Neuron (in vitro differentiated cells): ENCODE measurements around the gene CLIC6.

ENCODE experiments used
- H2AFZ ChIP-seq: one replicate; pipeline ENCODE4 v1.6.1; 2013; ENCODE audit warnings: low read depth, mild to moderate bottlenecking, inconsistent platforms, low read length, moderate library complexity
- H3K27me3 ChIP-seq: one replicate; pipeline ENCODE4 v1.6.1; 2013; ENCODE audit warnings: low read length; ENCODE audit not compliant: insufficient read depth
- H3K36me3 ChIP-seq: one replicate; pipeline ENCODE4 v1.6.1; 2013; ENCODE audit warnings: low read length; ENCODE audit not compliant: insufficient read depth
- H3K4me1 ChIP-seq: one replicate; pipeline ENCODE4 v1.6.1; 2013; ENCODE audit warnings: low read length; ENCODE audit not compliant: insufficient read depth
- H3K4me3 ChIP-seq: 2 replicates; pipeline ENCODE4 v1.5.1; 2013; ENCODE audit warnings: mild to moderate bottlenecking, low read length, moderate library complexity
- H3K9me3 ChIP-seq: one replicate; pipeline ENCODE4 v1.6.1; 2013; ENCODE audit warnings: low read length

Gene CLIC6

DNA sequence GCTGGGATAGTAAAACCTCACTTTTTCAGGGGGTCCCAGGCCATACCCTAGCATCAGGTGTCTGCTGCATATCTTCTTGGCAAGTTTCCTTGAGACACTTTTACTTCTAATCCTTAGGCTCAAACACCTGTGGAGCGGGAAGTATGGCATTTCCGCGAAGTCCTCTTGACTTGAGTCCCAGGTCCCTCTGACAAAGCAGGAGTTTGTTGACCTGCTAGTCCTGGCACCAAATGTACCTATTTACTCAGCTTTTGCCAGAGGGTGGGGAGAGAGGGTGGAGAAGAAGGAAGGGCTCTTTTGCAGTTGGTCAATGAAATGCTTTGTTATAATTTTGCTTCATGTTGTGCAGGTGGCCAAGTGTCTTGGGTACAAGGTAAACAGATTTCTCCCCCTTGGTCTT, 59.7 kb downstream of the CLIC6 start:
- no peaks in the 10 kb centered on the region for H3K4me1 ChIP-seq
- H3K36me3 ChIP-seq = no peaks in the 10 kb centered on the region
- H3K9me3 ChIP-seq = no peaks in the 10 kb centered on the region
- H3K4me3 ChIP-seq = no peak overlapping the region
- no peak overlapping the region for H2AFZ ChIP-seq
- no peaks in the 10 kb centered on the region for H3K27me3 ChIP-seq

DNA sequence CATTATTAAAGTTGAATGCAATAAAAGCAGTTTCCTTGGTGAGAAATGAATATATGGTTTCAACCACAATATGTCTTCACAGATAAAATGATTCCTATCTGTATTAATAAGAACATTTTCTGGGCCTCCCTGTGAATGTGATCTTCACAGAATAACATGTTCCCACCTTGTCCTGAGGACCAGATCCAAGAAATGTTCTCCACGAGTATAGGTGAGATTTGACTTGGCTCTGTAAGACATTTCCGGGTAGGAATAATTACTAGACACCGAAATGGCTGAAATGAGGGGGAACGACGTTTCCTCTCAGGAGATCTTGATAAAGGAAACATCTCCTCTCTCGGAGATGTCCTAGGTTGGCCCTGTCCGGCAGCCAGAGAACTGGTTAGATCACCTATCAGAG, 61.4 kb downstream of the CLIC6 start:
- Histone ChIP-seq H3K4me3 (no peak overlapping the region), H2AFZ (no peak overlapping the region), H3K9me3 (no peaks in the 10 kb centered on the region), H3K4me1 (no peaks in the 10 kb centered on the region), H3K36me3 (no peaks in the 10 kb centered on the region), H3K27me3 (no peaks in the 10 kb centered on the region)

DNA sequence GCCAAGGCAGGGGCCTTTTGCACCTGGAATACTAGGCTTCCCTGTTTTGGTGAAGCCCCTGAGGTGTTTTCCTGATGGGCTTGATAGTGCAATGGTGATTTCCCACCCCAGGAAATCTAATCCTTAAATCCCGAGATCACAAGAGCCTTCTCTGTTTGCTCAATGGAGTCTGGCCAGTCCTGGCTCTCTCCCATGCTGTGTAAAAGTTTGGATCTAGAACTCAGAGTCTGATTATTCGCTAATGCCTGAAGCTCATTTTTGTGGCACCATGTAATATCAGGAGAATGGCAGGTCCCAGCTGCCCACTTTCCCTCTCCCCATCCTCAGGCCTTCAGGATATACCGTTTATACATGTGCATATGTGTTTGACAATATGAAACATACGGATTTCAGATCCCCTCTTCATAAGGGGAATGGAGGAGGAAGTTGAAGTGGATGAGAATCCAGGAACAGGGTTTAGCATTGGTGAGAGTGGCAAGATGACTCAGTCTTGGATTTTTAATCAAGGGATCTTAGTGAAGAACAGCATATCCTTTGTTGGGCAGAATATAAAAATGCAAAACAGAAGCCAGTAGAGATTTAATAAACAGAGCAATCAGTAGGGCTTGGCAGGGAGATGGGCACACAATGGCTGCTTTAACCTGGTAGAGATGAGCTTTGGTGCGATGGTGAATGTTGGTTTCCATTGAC, 62.1 kb downstream of the CLIC6 start:
- Histone ChIP-seq H3K4me1 (no peaks in the 10 kb centered on the region), H3K4me3 (no peak overlapping the region), H3K27me3 (no peaks in the 10 kb centered on the region), H2AFZ (no peak overlapping the region), H3K36me3 (no peaks in the 10 kb centered on the region), H3K9me3 (no peaks in the 10 kb centered on the region)

DNA sequence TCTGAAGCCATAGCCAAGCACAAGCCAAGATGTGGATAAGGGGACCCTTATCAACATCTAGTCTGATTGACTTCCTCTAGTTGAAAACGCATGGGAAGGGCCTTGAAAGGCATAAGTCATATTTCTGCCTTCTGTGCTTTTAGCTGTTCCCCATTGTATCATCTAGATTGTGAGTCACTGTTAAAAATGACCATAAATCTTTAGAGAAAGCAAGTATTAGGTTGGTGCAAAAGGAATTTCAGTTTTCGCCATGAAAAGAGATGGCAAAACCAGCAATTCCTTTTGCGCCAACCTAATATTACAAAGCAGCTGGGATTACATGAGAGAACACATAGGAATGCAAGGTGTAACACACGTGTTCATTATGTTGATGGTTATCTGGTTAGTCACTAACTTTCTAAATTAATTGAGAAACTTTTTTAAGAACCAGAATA, 63.6 kb downstream of the CLIC6 start:
- Histone ChIP-seq H3K9me3 (no peaks in the 10 kb centered on the region), H3K4me1 (no peaks in the 10 kb centered on the region)

DNA sequence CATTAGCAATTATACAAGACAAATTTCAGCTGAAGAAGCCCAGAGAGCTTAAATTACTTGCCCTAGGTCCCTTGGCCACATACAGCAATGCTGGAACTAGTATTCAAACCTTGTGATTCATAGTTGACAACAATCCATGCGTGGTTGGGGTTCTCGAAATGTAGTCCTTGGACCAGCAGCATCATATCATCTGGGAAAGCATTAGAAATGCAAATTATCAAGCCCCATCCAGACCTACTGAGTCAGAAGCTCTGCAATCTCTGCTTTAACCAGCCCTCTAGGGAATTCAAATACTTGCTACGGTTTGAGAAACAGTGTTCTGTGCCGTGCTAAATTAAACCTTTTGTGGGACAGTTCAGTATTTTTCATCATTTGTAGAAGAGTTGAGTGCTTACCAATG, 65.1 kb downstream of the CLIC6 start:
- Histone ChIP-seq H3K4me3 (no peak overlapping the region), H3K36me3 (no peaks in the 10 kb centered on the region), H3K27me3 (no peaks in the 10 kb centered on the region), H3K4me1 (no peaks in the 10 kb centered on the region), H2AFZ (no peak overlapping the region), H3K9me3 (no peaks in the 10 kb centered on the region)

More for the DNA sequence above, 63.6 kb downstream of the CLIC6 start:
- H3K36me3 ChIP-seq = no peaks in the 10 kb centered on the region
- no peak overlapping the region for H3K4me3 ChIP-seq
- no peaks in the 10 kb centered on the region for H3K27me3 ChIP-seq
- H2AFZ ChIP-seq = no peak overlapping the region

DNA sequence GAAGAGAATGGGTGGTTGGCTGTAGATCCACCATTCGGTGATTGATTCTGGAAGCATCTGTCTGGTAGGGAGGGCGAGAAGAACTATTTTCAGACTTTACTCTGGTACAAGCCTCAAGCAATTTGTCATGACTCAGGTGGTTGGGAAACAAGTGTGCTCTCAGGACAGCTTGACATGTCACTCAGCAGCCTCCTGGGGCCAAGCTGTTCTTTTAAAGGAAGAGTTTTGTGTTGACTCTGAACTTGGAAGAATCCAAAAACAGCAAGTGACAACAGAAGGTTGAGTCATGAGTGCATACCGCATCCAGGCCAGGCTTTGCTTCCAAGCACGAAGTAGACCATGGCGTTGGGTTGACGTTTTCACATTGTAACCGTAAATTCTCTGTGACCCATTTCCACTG, 65.9 kb downstream of the CLIC6 start:
- H2AFZ ChIP-seq = no peak overlapping the region
- H3K9me3 ChIP-seq = no peaks in the 10 kb centered on the region

DNA sequence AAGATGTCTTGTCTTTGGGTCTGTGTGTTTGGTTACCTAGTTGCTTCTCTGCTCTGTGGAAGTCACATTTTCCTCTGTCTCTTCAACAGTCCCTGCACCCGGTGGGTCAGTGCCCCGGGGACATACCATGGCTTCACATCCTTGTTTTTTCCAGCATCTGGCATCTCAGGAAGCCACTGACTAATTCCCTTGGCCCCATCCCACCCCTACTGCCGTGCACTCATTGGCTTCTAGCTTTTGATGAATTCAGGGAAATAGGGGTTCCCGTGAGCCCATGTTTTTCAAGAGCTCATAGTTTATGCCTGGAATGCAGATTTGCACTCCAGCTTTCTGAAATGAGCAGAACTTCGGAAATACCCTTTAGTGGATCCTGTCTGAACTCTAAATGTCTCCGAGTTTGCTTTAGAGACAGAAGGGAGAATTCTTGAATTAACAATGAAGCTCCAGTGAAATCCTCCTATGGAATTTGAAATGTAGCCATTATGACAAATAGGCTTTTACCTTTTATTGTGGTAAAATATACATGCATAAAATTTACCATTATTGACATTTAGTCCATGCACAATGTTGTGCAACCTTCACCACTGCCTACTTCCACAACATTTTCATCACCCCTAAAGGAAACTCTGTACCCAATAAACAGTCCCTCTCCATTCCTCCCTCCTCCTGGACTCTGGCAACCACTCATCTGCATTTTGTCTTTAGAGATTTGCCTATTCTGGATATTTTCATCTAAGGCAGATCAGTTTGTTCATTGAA, 67.5 kb downstream of the CLIC6 start:
- Histone ChIP-seq H3K27me3 (no peaks in the 10 kb centered on the region), H3K4me3 (no peak overlapping the region), H3K36me3 (no peaks in the 10 kb centered on the region), H2AFZ (no peak overlapping the region), H3K9me3 (no peaks in the 10 kb centered on the region), H3K4me1 (no peaks in the 10 kb centered on the region)

More for the DNA sequence above, 65.9 kb downstream of the CLIC6 start:
- Histone ChIP-seq H3K4me1 (no peaks in the 10 kb centered on the region), H3K27me3 (no peaks in the 10 kb centered on the region), H3K4me3 (no peak overlapping the region), H3K36me3 (no peaks in the 10 kb centered on the region)

DNA sequence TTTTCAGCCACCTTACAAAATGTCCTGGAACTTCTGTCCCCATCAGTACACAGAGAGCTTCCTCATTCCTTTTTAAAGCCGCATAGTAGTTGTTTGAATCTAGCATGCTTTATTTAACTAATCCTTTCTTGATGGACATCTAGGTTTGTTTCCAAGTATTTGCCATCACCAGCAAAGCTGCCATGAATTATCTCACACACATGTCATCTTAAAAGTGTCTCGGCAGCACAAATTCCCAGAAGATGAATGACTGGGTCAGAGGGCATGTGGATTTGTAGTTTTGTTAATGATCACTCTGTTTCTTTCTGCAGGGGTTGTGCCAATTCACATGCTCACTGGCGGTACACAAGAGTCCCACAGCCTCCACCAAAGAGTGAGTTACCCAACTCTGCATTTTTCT, 68.3 kb downstream of the CLIC6 start:
- H3K9me3 ChIP-seq = no peaks in the 10 kb centered on the region
- H3K27me3 ChIP-seq = no peaks in the 10 kb centered on the region
- no peaks in the 10 kb centered on the region for H3K36me3 ChIP-seq
- no peaks in the 10 kb centered on the region for H3K4me1 ChIP-seq
- no peak overlapping the region for H3K4me3 ChIP-seq
- no peak overlapping the region for H2AFZ ChIP-seq

DNA sequence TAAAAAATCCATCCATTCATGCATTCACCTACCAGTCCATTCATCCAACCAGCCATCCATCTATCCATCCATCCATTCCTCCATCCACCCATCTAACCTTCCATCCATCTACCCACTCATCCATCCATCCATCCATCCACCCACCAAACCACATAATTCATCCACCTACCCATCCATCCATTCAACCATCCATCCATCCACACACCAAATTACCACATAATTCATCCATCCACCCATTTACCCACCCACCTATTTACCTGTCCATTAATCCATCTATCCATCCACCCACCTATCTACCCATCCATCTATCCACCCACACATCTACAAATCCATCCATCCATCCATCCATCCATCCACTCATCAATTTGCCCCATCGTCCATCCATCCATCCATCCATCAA, 71.4 kb downstream of the CLIC6 start:
- Histone ChIP-seq H3K9me3 (no peaks in the 10 kb centered on the region), H3K4me1 (no peaks in the 10 kb centered on the region), H3K36me3 (no peaks in the 10 kb centered on the region), H2AFZ (no peak overlapping the region), H3K4me3 (no peak overlapping the region), H3K27me3 (no peaks in the 10 kb centered on the region)

DNA sequence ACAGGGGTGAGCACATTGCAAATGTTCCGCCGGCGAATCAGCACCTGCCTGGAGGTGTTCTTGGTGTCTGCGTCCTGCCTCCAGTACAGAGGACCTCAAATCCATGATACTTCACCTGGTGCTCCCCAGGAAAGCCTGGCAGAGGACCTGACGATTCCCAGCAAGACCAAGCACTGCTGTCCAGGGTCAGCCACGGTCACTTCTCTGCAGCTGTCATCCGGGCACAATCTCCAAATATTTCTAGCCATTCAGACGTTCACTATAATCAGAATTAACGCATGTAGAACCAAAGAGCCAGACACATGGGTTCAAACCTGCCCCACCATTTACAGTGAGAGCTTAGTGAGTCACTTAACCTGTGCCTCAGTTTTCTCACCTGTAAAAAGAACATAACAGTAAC, 74.5 kb downstream of the CLIC6 start:
- Histone ChIP-seq H2AFZ (no peak overlapping the region), H3K4me1 (no peaks in the 10 kb centered on the region), H3K4me3 (no peak overlapping the region), H3K36me3 (no peaks in the 10 kb centered on the region), H3K9me3 (no peaks in the 10 kb centered on the region), H3K27me3 (no peaks in the 10 kb centered on the region)

DNA sequence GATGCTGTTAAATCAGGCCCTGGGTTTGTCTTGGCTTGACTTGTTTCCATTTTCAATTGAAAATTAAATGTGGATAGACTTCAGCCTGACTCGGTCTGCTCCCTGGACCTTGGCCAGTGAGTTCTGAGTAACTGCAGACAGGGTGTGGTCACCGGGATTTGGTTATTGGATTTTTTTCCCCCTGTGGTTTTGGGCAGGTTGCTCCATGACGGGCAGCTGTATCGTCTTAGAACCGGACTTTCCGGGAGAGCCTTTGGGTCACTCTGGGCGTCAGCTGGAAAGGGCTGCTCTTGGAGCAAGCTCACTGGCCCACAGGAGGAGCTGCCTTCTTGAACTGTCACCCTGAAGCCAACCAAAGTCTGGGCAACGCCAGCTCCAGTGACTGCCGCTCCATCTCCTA, 75.0 kb downstream of the CLIC6 start:
- Histone ChIP-seq H3K4me3 (no peak overlapping the region), H3K9me3 (no peaks in the 10 kb centered on the region), H3K27me3 (no peaks in the 10 kb centered on the region), H3K36me3 (no peaks in the 10 kb centered on the region), H2AFZ (no peak overlapping the region), H3K4me1 (no peaks in the 10 kb centered on the region)

DNA sequence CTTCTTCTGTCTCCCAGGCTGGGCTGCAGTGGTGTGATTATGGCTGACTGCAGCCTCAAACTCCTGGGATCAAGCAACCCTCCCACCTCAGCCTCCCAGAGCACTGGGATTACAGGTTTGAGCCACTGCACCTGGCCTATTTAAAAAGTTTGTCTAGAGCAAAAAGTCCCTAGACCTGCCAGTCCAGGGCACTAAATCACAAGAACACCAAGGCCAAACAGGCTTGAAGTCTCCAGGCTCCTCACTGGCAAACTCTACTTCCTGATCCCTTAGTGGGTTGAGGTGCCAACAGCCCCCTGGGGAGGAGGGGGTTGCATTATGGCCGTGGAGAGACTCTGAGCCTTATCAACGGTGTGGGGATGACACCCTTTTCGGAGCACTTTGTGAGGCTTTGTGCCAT, 76.0 kb downstream of the CLIC6 start:
- Histone ChIP-seq H3K27me3 (no peaks in the 10 kb centered on the region), H3K4me3 (no peak overlapping the region), H2AFZ (no peak overlapping the region), H3K36me3 (no peaks in the 10 kb centered on the region), H3K4me1 (no peaks in the 10 kb centered on the region), H3K9me3 (no peaks in the 10 kb centered on the region)

DNA sequence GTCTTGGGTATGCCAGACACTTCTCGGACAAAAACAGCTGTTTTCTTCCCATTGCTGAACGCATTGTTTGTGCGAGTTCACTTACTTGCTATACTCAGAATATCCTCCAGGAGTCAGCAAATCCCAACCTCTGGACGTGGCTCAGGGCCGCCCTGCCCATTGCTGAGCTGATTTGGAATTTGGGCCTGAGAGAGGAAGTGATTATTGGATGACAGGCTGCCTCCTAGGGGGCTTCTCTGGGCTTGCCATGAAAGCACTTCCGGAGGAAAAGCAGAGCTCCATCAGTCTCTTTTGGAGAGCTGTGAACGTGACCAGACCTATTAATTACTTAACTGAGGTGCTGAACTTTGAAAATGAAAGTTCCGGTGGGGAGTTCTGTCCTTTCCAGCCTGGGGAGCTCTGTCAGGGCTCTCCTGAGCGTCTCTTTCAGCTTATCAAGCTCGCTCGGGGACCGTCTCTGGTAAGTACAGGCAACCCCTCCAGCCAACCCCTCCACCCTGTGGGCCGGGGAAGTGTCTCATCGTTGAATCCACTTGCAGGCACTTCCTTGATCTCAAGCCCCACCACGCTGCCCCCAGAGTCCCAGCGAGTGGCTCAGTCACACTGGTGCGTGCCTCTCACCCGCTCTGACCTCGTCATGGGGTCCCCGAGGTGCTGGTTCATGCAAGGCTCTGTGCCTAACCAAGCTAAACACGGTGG, 76.9 kb downstream of the CLIC6 start:
- H3K27me3 ChIP-seq = no peaks in the 10 kb centered on the region
- H3K4me3 ChIP-seq = no peak overlapping the region
- H3K36me3 ChIP-seq = no peaks in the 10 kb centered on the region
- no peaks in the 10 kb centered on the region for H3K9me3 ChIP-seq
- H2AFZ ChIP-seq = no peak overlapping the region
- H3K4me1 ChIP-seq = no peaks in the 10 kb centered on the region
